ENCODE measurements around the gene NEDD9. TPM values are rescaled to one million over a fixed set of nuclear protein-coding genes. Genes with fewer than 3 reads are reported as not detected.

Gene NEDD9, protein sequence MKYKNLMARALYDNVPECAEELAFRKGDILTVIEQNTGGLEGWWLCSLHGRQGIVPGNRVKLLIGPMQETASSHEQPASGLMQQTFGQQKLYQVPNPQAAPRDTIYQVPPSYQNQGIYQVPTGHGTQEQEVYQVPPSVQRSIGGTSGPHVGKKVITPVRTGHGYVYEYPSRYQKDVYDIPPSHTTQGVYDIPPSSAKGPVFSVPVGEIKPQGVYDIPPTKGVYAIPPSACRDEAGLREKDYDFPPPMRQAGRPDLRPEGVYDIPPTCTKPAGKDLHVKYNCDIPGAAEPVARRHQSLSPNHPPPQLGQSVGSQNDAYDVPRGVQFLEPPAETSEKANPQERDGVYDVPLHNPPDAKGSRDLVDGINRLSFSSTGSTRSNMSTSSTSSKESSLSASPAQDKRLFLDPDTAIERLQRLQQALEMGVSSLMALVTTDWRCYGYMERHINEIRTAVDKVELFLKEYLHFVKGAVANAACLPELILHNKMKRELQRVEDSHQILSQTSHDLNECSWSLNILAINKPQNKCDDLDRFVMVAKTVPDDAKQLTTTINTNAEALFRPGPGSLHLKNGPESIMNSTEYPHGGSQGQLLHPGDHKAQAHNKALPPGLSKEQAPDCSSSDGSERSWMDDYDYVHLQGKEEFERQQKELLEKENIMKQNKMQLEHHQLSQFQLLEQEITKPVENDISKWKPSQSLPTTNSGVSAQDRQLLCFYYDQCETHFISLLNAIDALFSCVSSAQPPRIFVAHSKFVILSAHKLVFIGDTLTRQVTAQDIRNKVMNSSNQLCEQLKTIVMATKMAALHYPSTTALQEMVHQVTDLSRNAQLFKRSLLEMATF
- 1.2 and 4.0 TPM in 2 replicates for total RNA-seq (2014; rRNA removed; shearing (Covaris generic))

DNA sequence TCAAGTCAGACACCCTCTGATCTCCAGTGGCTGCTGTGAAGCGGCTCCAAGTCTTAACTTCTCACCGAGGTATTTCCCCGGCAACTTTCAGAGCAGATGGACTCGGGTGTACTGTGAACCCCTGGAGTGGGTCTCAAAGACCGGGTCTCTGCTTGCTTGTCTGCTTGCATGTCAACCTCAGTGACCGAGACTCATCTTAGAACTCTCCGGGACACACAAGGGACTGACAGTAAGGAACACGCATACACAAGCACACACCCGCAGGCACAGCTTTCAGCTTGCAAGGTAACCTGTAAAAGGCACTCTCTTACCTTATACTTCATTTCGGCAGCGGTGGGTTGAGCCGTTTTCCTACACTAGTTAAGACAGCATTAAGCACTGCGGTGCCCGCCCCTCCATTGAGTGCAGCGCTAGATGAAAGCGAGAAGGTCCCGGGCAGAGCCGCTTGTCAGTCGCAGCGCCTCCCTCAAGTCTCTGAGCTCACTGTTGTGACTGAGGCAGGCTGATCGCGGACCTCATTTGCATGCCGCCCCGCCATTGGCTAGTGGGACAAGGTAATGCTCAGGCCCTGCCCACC is at the start of gene NEDD9:
NEDD9 (minus strand) TSS at position 476 of the 577 bp plus-strand sequence; CDS start at position 323, 153 bp downstream.
- DNase-seq (ENCODE audit: low spot score): peak; percentile 93

DNA sequence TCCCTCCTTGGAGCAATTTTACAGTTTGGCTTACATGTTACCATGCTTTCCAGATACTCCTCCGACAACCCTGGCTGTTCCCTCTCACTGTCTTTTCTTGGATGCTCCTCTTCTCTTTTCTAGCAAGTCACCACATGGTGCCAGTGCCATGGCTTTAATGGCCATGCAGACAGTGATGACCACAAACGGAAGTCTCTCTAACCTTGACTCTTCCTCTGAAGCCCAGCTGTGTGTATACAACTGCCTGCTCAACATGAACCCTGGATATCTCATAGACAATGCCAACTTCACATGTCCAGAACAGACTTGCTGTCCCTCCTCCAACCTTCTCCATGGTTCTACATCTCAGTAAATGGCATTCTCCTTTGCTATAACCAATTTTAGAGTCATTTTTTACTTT is 49.8 kb upstream of the NEDD9 start:
- DNase-seq (ENCODE audit: low spot score): no peak

DNA sequence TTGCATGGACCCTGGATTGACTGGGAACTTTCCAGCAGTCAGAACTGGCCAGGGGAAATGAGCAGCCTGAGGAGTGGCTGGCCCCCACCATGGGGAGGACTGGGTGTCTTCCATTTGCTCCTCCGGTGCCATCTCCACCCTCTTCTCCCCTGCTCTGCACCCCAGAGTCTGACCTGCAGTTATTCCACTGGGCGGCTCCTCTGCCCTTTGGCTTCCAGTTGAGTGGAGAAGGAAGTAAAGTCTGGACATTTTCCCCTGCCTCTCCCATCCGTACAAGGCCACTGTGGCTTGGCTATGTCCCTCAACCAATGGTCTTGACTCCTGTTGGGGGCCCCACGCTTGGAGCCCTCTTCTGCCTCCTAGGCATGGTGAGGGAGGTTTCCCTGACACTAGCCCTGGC is 47.9 kb upstream of the NEDD9 start:
- DNase-seq (ENCODE audit: low spot score): no peak

DNA sequence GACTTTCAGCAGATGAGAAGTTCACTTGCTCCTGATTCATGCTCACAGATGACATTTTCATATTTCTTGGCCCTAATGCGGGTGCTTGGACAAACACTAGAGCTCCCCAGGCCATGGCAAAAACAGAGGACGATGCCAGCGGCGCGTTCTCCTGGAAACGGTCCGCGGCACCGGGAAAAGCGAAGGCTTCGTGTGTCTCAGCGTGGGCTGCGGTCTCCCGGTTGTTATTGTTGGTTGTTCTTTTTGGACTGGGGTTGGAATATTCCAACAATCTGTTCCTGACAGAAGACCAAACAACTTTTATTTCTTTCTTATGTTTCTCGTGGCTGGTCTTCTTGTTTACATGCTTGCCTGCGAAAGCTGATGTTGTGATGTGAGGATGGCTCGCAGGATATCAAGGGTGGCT is 46.8 kb upstream of the NEDD9 start:
- DNase-seq (ENCODE audit: low spot score): no peak

DNA sequence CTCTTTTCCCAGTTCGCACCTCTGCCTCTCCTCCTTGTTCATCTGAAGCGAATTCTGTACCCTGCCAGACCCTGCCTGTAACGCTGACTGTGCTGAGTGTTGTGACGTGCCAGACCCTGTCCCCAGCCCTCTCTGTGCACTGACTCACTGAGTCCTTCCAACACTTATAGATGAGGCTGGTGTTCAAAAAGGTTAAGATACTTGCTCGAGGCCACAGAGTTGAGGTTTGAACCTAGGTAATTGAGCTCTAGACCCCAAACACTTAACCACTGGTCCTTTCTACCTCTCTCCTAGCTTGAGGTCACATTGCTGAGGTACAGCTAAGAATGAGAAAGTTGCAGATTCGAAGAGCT is 45.7 kb upstream of the NEDD9 start:
- no peak for DNase-seq (ENCODE audit: low spot score)

DNA sequence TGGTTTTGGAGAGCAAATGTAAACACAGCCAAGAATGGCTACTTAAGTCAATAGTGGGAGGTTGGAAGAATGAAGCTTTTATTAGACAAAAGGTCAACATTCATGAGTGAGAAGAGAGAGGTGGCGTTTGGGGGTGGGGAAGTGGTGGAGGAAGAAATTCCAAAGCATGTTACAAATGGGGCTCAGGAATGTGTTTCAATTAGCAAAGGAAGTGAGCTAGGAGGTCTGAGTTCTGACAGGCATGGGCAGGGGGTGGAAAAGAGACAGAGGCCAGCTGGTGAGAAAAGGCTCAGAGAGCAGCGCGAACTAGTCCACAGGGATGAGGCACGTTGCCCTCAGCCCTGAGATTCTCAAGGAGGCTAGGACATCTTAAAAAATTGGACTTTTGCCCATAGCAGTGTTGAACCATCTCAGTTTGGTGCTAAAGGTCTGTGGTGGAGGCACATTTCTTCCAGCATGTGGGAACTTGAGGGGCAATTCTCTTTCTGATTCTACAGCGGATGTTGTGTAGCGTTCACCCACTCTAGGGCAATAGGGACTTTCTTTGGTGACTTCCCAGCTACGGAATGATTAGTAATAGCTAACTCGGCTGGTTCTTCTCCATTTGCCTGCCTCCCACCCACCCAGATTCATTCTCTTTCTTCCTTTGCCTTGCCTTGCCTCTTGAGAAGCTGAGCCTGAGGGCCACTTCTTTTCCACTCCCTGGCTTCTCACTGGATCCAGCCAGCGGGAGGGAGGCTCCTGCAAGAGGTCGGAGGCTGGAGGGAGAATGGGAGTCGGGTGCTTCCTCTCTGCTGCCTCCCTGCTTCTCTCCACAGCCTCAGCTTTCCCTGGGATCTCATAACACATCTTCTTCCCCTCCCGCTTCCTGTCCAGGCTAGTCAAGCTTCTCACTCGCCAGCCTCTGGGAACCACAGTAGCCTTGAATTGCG is 45.1 kb upstream of the NEDD9 start:
- peak; percentile 70 for DNase-seq (ENCODE audit: low spot score)

DNA sequence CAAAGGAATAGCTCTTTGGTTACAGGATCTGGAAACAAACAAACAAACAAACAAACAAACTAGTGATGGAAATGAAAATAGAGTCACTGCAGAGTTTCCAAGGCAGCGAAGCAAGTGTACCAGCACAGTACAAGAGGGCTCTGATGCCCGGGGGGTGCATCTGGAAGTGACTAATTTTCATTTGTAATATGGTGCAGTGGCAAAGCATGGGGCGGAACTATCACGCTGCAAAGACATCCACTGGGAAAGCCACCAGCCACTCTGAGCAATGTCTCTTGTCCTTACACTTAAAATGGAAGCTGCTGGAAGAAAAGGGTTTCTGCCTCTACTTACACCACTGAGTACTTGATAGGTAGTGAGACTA is 44.4 kb upstream of the NEDD9 start:
- DNase-seq (ENCODE audit: low spot score): no peak

DNA sequence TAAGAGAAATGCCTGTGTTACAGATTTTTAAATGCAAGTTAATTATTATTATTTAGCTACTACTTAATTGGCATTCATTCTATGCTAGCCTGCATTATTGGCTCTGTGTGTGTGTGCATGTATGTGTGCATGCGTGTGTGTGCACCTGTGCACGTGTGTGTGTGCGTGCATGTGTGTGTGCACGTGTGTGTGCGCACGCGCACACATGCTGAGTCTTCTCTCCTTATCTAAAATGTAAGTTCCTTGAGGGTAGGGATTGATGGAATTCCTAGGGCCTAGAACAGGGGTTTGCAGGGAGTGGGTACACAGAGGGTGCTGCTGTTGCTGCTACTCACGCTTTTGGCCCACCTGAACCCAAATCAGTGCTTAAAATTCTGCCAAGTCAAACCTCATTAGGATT is 43.8 kb upstream of the NEDD9 start:
- DNase-seq (ENCODE audit: low spot score): no peak

DNA sequence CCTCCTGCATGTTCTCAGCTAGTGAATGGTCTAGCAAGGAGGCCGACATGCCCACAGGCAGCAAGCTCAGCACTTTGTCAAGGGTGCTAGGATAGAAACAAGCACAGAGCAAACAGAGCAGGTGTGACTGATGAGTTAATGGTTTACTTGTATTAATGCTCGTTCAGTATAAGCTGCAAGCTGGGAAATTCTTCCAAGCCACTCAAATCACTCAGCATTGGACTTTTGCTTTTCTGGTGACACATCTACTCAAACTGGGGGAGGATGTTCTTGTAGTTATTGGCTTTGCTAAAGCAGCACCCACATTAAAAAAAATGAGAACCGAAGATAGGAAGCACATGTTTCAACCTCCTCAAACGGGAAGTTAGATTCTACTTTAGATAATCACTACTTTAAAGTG is 43.1 kb upstream of the NEDD9 start:
- no peak for DNase-seq (ENCODE audit: low spot score)

DNA sequence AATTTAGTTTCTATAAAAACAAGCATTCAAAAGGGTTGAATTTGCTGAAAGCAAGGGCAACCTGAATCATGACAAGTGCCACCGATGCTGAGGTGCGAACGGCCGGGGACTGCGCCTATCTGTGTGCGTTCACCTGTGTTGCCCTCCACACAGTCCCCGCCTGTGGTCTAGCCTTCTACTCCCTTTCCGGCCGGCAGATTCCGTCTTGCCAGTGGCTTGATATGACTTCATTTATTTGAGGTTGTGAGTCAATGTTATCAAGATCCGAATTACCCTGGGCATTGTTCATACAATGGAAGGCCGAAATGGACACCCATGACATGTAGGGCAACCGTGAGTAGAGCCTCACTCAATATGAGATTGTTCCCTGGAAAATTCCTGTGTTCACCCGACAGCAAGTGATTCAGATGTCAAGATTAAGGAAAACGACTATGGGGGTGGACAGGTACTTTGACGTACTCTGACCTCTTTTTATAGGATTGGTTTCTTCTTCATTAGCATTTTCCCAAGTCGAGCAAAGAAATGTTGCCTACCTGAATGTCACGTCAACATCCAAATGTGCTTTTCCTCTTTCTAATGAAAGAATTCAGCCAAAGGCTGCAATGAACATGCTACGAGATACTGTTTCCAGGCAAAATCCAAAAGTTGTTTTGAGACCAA is 41.1 kb upstream of the NEDD9 start:
- DNase-seq (ENCODE audit: low spot score): no peak

DNA sequence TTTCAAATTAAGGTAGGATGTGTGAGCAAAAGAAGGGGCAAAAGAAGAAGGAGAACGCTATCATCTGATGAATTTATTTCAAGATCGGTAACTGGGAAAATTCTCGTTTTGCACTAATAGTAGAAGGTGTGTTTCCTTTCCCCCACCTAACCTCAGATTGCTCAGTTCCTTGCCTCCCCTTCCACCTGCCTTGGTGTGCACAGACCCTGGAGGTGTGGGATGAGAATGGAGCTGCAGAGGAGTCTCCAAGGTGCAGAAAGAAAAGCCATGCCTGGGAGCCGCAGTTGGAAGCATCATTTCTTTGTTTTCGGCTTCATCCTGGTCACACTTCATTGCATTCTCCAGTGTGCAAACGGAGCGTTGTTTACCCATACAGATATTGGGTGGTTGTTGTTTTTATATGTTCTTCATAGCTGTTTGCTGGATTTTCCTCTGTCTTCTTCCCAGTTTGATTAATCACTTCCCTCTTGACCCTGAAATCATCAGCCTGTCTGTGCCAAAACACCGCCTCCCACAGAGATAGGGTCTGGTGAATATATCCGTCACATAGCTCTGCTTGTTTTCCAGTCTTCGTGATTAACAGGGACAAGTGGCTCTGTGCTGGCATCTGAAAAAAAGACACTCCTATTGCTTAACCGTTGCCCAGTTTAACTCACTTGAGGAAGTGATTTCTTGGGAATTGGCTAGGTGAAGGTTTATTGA is 40.2 kb upstream of the NEDD9 start:
- no peak for DNase-seq (ENCODE audit: low spot score)

DNA sequence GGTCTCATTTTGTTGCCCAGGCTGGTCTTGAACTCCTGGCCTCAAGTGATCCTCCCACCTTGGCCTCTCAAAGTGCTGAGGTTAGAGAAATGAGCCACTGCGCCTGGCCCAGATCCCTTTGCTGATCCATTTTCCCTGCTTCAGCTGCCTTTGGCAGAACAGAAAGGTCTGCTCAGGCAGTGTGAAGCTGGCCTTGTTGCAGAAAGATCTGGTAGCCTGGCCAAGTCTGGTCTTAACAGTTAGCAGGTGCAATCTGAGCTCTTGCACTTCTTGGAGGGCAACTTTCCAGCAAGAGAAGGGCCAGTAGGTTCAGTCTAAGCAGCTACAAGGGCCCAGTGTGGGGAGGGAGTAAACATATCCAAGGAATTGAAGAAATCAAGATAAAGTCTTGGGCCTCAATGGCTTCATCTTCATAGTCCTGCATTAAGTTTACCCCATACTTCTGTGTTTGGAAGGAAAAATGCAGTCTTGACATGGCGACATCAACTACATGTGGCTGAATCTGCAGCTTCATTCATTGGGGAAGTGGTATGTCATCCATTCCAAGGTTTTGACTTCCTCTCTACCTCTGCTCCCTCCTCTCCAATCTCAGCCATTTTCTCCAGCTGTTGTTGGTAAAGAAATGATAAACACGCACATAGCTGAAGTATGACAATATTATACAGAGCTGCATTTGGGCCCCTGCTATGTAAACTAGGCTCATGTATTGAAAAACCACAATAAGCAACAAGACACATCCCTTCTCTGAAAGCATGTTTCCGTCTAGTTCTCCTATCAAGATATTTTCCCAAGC is 39.0 kb upstream of the NEDD9 start:
- DNase-seq (ENCODE audit: low spot score): peak; percentile 96

DNA sequence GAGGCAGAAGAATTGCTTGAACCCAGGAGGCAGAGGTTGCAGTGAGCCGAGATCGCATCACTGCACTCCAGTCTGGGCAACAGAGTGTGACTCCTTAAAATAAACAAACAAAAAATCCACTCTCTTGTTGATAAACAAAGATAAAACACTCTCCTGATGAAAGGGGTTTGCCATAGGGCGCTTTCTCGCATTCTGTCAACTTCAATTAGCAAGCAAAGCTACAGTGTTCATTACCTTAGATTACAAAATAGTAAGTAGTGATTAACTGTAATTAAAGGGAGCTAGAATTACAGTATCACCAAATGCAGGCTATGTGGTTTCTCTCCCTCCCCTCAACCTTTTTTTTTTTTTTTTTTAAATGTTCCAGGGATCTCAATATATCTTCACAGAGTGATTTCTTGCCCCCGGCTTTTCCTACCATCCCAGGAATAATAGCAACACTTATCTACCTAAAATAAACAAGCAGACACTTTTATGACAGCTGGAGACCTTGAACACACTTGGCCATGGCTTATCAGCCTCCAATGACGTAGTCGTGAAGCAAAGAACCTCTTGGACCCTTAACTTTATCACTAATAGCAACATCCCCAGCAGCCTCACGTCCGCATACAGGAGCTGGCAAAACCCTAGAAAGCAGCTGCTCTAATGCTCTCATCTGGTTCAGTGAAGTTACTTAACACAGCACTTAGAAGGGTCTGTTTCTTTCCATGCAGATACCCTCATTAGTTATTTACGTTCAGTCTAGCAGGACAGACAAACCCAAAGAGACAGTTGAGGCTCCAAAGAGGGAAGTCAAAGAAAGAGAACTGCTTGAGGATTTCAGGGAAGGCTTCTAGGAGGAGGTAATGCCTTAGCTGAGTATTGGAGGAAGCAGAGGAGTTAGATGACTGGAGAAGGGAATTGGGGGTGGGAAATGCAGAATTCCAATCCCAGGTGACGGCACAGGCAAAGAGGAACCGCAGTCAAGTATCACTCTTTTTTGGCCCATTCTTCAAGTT is 37.9 kb upstream of the NEDD9 start:
- peak; percentile 84 for DNase-seq (ENCODE audit: low spot score)

DNA sequence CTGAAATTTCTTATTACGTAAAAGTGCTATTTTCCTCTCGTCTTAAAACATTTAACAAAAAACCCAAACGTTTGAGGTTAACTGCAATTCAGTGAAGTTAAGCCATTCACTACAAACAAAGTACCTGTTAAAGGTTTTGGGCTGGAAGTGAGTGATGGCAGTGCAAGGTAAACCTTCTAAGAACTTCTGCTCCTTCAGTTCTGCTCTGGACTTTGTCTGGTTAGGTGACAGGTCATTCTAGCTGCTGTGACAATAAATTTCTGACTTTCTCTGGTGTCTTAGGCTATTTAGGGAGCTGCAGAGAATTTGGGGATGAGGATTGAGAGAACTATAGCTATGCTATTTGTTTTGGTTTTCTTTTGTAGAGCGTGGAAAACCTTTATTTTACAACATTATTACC is 36.5 kb upstream of the NEDD9 start:
- DNase-seq (ENCODE audit: low spot score): no peak

DNA sequence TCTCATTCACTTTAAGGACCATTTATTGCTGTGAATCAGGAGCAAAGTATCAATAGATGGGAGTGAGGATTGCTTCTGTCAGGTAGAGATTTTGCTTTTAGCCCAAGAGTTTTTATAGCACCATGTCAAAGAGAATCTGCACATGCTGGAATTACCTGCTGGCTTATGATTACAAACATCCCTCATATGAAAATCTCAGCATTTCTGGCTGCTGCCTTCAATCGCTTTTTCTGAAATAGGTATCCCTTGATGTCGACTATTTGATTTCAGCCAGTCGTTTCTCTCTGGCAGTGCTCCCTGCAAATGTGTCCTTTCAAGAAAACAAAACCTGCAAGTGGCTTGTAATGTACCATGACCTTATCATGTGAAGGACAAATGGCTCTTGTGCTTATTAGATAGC is 34.5 kb upstream of the NEDD9 start:
- no peak for DNase-seq (ENCODE audit: low spot score)

DNA sequence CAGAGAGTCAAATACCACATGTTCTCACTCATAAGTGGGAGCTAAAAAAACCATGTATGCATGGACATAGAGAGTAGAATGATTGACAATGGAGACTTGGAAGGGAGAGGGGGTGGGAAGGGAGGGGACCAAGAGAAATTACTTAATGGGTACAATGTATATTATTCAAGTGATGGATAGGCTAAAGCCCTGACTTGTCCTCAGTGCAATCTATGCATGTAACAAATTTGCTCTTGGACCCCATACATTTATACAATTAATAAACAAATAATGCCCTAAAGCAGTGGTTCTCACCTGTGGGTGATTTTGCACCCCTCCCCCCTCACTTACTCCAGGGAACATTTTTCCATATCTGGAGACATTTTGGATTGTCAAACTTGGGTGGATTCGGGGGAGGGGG is 33.5 kb upstream of the NEDD9 start:
- no peak for DNase-seq (ENCODE audit: low spot score)

DNA sequence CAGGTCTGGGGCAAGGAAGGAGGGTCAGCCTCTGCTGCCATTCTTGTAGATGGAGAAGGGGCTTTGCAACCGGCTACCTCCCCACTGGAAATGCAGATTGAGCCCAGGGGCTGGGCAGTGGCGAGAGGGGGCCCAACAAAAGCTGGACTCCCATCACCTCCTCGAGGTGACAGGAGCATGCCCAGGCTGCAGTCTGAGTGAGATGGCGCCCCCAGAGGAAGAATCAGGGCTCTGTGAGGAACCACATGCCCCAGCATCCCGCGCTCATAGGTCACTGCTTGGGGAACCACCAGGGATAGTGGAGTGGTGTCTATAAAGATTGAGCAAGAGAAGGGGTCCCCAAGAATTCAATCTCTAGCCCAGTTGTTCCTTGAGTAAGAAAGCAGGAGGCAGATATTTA is 31.6 kb upstream of the NEDD9 start:
- no peak for DNase-seq (ENCODE audit: low spot score)

DNA sequence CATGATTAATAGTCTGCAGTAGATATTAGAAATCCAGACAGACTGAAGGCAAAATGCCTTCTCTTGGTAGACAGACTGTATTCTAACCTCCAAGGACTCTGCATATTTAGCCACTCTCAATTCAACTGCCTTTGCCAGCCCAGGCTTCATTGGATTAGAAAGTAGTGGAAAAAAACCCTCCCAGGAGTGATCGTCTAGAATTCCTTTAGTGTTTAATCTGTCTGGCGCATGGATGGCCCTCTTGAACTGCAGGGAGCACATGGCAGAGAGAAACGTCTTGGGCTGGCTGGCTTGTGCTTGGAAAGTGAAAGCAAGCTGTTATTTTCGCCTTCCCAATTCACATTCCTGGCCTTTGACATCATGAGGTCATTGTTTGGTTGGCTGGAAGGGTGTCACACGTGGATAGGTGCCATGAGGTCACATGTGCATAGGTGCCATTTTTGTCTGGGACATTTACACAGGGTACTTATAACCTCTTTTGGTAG is 30.9 kb upstream of the NEDD9 start:
- DNase-seq (ENCODE audit: low spot score): peak; percentile 94

All from H4 (cell line).